Measurements from ENCODE around the gene ADH4. TPM values are rescaled to one million over a fixed set of nuclear protein-coding genes. Genes with fewer than 3 reads are reported as not detected.
A peak's percentile ranks its signal among the peaks of the same experiment; 100 is the strongest.

ADH4 gene
- total and polyA plus RNA-seq, 9 of the 15 experiments (the other 6 are each of a cell fraction or from before 2014, with no cell fraction given) = not detected

DNA sequence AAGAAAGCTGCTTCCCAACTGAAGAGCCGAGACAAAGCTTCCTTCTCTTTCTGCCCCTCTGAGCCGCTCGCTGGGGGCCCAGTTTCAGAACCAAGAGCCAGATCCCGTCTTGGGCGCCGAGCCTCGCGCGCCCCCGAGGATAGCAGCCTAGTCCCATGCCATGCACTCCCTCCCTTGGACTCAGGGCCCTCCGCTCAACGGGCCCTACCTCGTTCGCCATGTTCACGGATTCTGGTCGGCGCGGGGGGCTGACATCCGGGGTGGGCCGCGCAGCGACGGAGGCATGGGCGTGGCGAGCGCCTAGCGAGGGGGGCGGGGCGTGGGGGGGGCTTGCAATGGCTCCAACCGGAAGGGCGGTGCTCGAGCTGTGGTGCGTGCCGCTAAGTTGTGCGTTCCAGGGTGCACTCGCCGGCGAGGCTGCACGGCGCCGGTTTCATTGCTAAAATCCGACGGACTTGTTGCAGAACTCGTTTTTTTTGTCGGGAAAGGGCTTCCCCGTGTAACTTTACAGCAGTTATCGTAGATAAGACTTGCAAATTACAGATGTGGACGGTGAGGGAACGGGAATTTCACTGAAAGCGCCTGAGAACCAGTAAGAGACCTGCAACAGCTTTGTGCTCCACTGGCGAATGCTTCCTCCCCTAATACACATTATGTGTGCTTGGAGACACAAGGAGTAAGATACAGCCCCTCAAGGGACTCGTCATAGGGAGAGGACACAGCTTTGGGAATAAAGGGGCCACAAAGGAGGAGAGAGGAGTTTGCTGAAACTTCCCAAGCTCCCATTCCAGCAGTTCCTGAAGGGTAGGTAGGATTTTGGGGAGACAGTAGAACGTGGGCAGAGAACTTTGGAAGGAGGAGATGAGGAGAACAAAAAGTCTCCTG is 55.4 kb downstream of the ADH4 start, which contains the start of gene ADH5 (continued):
- TF ChIP-seq ZNF639 (CRISPR knock-in tag; conservative IDR thresholded peaks at IDR 0.05 in 1 of 2, IDR thresholded peaks at IDR 0.05 in 1 of 2) (no peak; a peak in 1 of 4 replicates), RCOR1 (IDR thresholded peaks at IDR 0.05; ENCODE audit: borderline replicate concordance in 1 of 2, low read depth in 2 of 2, low read length in 2 of 2) (no peak), ARID4B (CRISPR knock-in tag; IDR thresholded peaks at IDR 0.05) (no peak; the same call in 1 of the 2 replicates), CEBPZ (IDR thresholded peaks at IDR 0.05; ENCODE audit: borderline replicate concordance, low read depth, low read length) (no peak), TCF7L2 (IDR thresholded peaks at IDR 0.05; ENCODE audit: low read depth, low read length) (no peak), ZFPM2 (CRISPR knock-in tag; IDR thresholded peaks at IDR 0.05) (no peak), POLR2AphosphoS5 (IDR thresholded peaks at IDR 0.05; ENCODE audit: control insufficient read depth, insufficient read depth, low read depth, low read length) (peak; percentile 84), CBX2 (IDR thresholded peaks at IDR 0.05; ENCODE audit: insufficient read depth, low read length, poor library complexity, severe bottlenecking) (no peak), CREB3 (tag; conservative IDR thresholded peaks at IDR 0.05; ENCODE audit: low read depth) (no peak), EHMT2 (IDR thresholded peaks at IDR 0.05) (no peak), ZNF232 (CRISPR knock-in tag; IDR thresholded peaks at IDR 0.05) (peak; percentile 41; the same call in 1 of the 2 replicates), FOXJ2 (tag; IDR thresholded peaks at IDR 0.05) (0 out of 2 replicates have a peak, but pooled peaks have one; percentile 22), ETV6 (IDR thresholded peaks at IDR 0.05; ENCODE audit: borderline replicate concordance in 1 of 2, low read depth in 2 of 2, low read length in 1 of 2) (no peak), ETV6 (CRISPR knock-in tag; IDR thresholded peaks at IDR 0.05; ENCODE audit: borderline replicate concordance) (0 out of 2 replicates have a peak, but pooled peaks have one; percentile 59), CBFA2T3 (IDR thresholded peaks at IDR 0.05) (no peak)

Data from K562 (cell line).